SK-N-SH (cell line): ENCODE measurements around the gene METTL17. TPM values are rescaled to one million over a fixed set of nuclear protein-coding genes. Genes with fewer than 3 reads are reported as not detected.

ENCODE experiments used
- CTCF ChIA-PET: fragments of 300-600, 350-600 bp; formaldehyde crosslinking; extraction: SDS; loops from one replicate; lab custom pipeline; 2021; lab: Yijun Ruan, JAX
- POLR2A ChIA-PET: fragments of 350-600 bp; sonication (Branson Sonifier 250); formaldehyde crosslinking; extraction: SDS; loops from one replicate; lab custom pipeline; 2020; ENCODE audit warnings: antibody characterized with exemption, inconsistent platforms; lab: Yijun Ruan, JAX
- DNase-seq: peaks from one replicate; pipeline ENCODE4 v3.0.0; 2012
- H2AFZ ChIP-seq: fragments of 200-600 bp; sonication (generic); 2 replicates; pipeline ENCODE4 v1.8.1; 2016; ENCODE audit warnings: antibody characterized with exemption, mild to moderate bottlenecking, low read depth
- H3F3A ChIP-seq: fragments of 200-600 bp; sonication (generic); replicated peaks from 2 replicates; pipeline ENCODE3; 2016; ENCODE audit warnings: antibody characterized with exemption, mild to moderate bottlenecking; ENCODE audit not compliant: insufficient read depth
- H3K27ac ChIP-seq, 2 experiments: fragments of 200-500 bp in 1 of 2; fragments of 200-600 bp in 1 of 2; sonication (Bioruptor generic) in 1 of 2; sonication (generic), shearing (Covaris generic) in 1 of 2; 2 replicates each; pipeline versions ENCODE4 v1.5.1 to v1.6.1; 2014 to 2016; ENCODE audit warnings: low read depth in 2 of 2, inconsistent platforms in 1 of 2, low read length in 1 of 2, mild to moderate bottlenecking in 1 of 2, mixed read lengths in 1 of 2
- H3K27me3 ChIP-seq: fragments of 200-600 bp; sonication (generic), shearing (Covaris generic); 2 replicates; pipeline ENCODE4 v1.6.1; 2016; ENCODE audit warnings: mixed run types; ENCODE audit not compliant: insufficient read depth
- H3K36me3 ChIP-seq, 2 experiments: fragments of 200-500 bp in 1 of 2; fragments of 200-600 bp in 1 of 2; sonication (Bioruptor generic) in 1 of 2; sonication (generic) in 1 of 2; replicated peaks in 1 of 2; 2 replicates each; pipeline versions ENCODE3 to v1.5.1; 2014 to 2016; ENCODE audit warnings: low read length in 1 of 2, mild to moderate bottlenecking in 1 of 2; ENCODE audit not compliant: insufficient read depth in 2 of 2, control insufficient read depth in 1 of 2
- H3K4me1 ChIP-seq, 2 experiments: fragments of 200-500 bp in 1 of 2; fragments of 200-600 bp in 1 of 2; sonication (Bioruptor generic) in 1 of 2; sonication (generic), shearing (Covaris generic) in 1 of 2; 2 replicates each; pipeline versions ENCODE4 v1.5.1 to v1.6.1; 2014 to 2016; ENCODE audit warnings: low read depth in 1 of 2, low read length in 1 of 2, mixed run types in 1 of 2; ENCODE audit not compliant: insufficient read depth in 2 of 2, control insufficient read depth in 1 of 2
- H3K4me2 ChIP-seq: fragments of 200-600 bp; sonication (generic), shearing (Covaris generic); 2 replicates; pipeline ENCODE4 v1.6.1; 2017; ENCODE audit warnings: mixed run types
- H3K4me3 ChIP-seq, 2 experiments: fragments of 200-500 bp in 1 of 2; fragments of 200-600 bp in 1 of 2; sonication (Bioruptor generic) in 1 of 2; sonication (generic), shearing (Covaris generic) in 1 of 2; 2 replicates each; pipeline versions ENCODE4 v1.5.1 to v1.8.1; 2014 to 2016; ENCODE audit warnings: low read depth in 2 of 2, inconsistent platforms in 1 of 2, low read length in 1 of 2, mild to moderate bottlenecking in 1 of 2, mixed read lengths in 1 of 2, moderate library complexity in 1 of 2
- H3K79me2 ChIP-seq: fragments of 200-600 bp; sonication (generic); 2 replicates; pipeline ENCODE4 v1.8.1; 2017; ENCODE audit warnings: mild to moderate bottlenecking; ENCODE audit not compliant: insufficient read depth
- H3K9ac ChIP-seq: fragments of 200-600 bp; sonication (generic); 2 replicates; pipeline ENCODE4 v1.6.1; 2017; ENCODE audit warnings: mixed run types
- H3K9me2 ChIP-seq: fragments of 200-600 bp; sonication (generic); 2 replicates; pipeline ENCODE4 v1.6.1; 2017; ENCODE audit warnings: mixed run types
- H3K9me3 ChIP-seq: fragments of 200-600 bp; sonication (generic); 2 replicates; pipeline ENCODE4 v1.6.1; 2017; ENCODE audit warnings: mixed run types, mild to moderate bottlenecking, moderate library complexity
- H4K20me1 ChIP-seq: fragments of 200-600 bp; sonication (generic); 2 replicates; pipeline ENCODE4 v1.6.1; 2017; ENCODE audit warnings: mild to moderate bottlenecking, mixed run types; ENCODE audit not compliant: insufficient read depth
- CHD2 ChIP-seq: fragments of 150-350 bp; IDR thresholded peaks from 2 replicates; pipeline ENCODE4 v1.6.1; 2018; ENCODE audit warnings: low read length; ENCODE audit not compliant: partially characterized antibody
- ELF1 ChIP-seq: IDR thresholded peaks from 2 replicates; pipeline ENCODE4 v1.4.0; 2012
- EP300 ChIP-seq, 2 experiments: IDR thresholded peaks; 2 replicates each; pipeline versions ENCODE4 v1.4.0 to v1.6.1; 2012; ENCODE audit warnings: borderline replicate concordance in 1 of 2, low read depth in 1 of 2, low read length in 1 of 2
- FOSL2 ChIP-seq: IDR thresholded peaks from 2 replicates; pipeline ENCODE4 v1.4.0; 2012; ENCODE audit warnings: low read depth, mild to moderate bottlenecking, moderate library complexity, borderline replicate concordance
- FOXM1 ChIP-seq: IDR thresholded peaks from 2 replicates; pipeline ENCODE4 v1.4.0; 2012; ENCODE audit warnings: low read depth, mild to moderate bottlenecking
- GABPA ChIP-seq: IDR thresholded peaks from 2 replicates; pipeline ENCODE4 v1.4.0; 2012; ENCODE audit warnings: low read depth, mild to moderate bottlenecking
- GATA2 ChIP-seq: sonication (generic); formaldehyde crosslinking; IDR thresholded peaks from 2 replicates; pipeline ENCODE4 v1.5.0; 2020; ENCODE audit warnings: mild to moderate bottlenecking, missing genetic modification reagents
- JUND ChIP-seq: IDR thresholded peaks from 2 replicates; pipeline ENCODE4 v1.4.0; 2012
- RAD21 ChIP-seq: IDR thresholded peaks from 2 replicates; pipeline ENCODE4 v1.6.1; 2012; ENCODE audit warnings: mild to moderate bottlenecking, low read length
- RCOR1 ChIP-seq: fragments of 150-350 bp; IDR thresholded peaks from 2 replicates; pipeline ENCODE4 v1.6.1; 2017; ENCODE audit warnings: antibody characterized with exemption, low read length
- RFX5 ChIP-seq: IDR thresholded peaks from 2 replicates; pipeline ENCODE4 v1.6.1; 2012; ENCODE audit warnings: mild to moderate bottlenecking, improper control_type of control experiment, low read length
- RXRA ChIP-seq: IDR thresholded peaks from 2 replicates; pipeline ENCODE4 v1.4.0; 2012; ENCODE audit warnings: low read depth, mild to moderate bottlenecking, borderline replicate concordance
- SIN3A ChIP-seq: IDR thresholded peaks from 2 replicates; pipeline ENCODE4 v1.6.1; 2012; ENCODE audit warnings: low read depth, mild to moderate bottlenecking, low read length, moderate library complexity, borderline replicate concordance
- SMC3 ChIP-seq: IDR thresholded peaks from 2 replicates; pipeline ENCODE4 v1.6.1; 2012; ENCODE audit warnings: low read depth, low read length, improper control_type of control experiment
- TAF1 ChIP-seq: IDR thresholded peaks from 2 replicates; pipeline ENCODE4 v1.6.1; 2012; ENCODE audit warnings: low read depth, mild to moderate bottlenecking, low read length, moderate library complexity, borderline replicate concordance
- TCF12 ChIP-seq: IDR thresholded peaks from 2 replicates; pipeline ENCODE4 v1.4.0; 2012
- YY1 ChIP-seq: IDR thresholded peaks from 2 replicates; pipeline ENCODE4 v1.4.0; 2012; ENCODE audit warnings: low read depth, mild to moderate bottlenecking
- WGBS: methylation state at CpG from one replicate; pipeline ENCODE4 v1.1.6; 2017; ENCODE audit warnings: low lambda C conversion rate; 5-methylcytosine and 5-hydroxymethylcytosine counted together
- polyA plus RNA-seq, 3 experiments: library from polyadenylated mRNA; depleted of rRNA; stranded (reverse); fragments of >200 nt; gene quantifications; 2 replicates each; pipeline ENCODE4 v1.2.3, GENCODE V29; 2012
- TF ChIP-seq, protein P1 (sequence below): IDR thresholded peaks from 2 replicates; pipeline ENCODE4 v1.6.1; 2012; ENCODE audit warnings: mild to moderate bottlenecking, low read depth, low read length, moderate library complexity
- TF ChIP-seq, protein P2 (sequence below): IDR thresholded peaks from 2 replicates; pipeline ENCODE4 v1.4.0; 2012; ENCODE audit warnings: low read depth, borderline replicate concordance
- TF ChIP-seq, protein P3 (sequence below): IDR thresholded peaks from 2 replicates; pipeline ENCODE4 v1.4.0; 2012; ENCODE audit warnings: low read depth, borderline replicate concordance
- TF ChIP-seq, protein P4 (sequence below): fragments of 200-600 bp; sonication (generic); IDR thresholded peaks from 2 replicates; pipeline ENCODE4 v1.6.1; 2017; ENCODE audit warnings: antibody characterized with exemption, mild to moderate bottlenecking, moderate library complexity
- TF ChIP-seq, protein P5 (sequence below): fragments of 150-350 bp; IDR thresholded peaks from 2 replicates; pipeline ENCODE4 v1.6.1; 2016; ENCODE audit warnings: mild to moderate bottlenecking, low read depth, low read length
- TF ChIP-seq, protein P6 (sequence below): fragments of 150-350 bp; IDR thresholded peaks from 2 replicates; pipeline ENCODE4 v1.6.1; 2017; ENCODE audit warnings: antibody characterized with exemption, low read length, low read depth, borderline replicate concordance

The METTL17 gene
- polyA plus RNA-seq, 1 of the 3 experiments (the other 2 are of a cell fraction) = 104 TPM

DNA sequence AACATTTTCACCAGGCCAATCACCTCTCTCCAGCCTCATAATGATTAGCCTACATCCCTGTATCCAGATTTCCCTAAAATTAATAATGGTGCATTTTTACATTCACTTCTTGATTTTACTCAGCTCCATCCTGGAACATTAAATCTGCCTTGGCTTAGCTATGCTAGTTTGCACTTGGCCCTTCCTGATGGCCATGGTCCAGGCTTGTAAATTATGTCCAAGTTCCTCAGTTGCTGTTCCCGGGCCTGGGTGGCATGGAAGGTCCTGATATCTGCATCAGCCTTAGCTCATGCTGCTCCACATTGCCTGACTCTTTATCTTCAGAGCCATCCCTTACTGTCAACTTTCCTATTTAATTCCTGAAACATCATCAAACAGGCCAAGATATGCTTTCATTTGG, 11.1 kb upstream of the METTL17 start (continued):
- TF ChIP-seq, protein P1, sequence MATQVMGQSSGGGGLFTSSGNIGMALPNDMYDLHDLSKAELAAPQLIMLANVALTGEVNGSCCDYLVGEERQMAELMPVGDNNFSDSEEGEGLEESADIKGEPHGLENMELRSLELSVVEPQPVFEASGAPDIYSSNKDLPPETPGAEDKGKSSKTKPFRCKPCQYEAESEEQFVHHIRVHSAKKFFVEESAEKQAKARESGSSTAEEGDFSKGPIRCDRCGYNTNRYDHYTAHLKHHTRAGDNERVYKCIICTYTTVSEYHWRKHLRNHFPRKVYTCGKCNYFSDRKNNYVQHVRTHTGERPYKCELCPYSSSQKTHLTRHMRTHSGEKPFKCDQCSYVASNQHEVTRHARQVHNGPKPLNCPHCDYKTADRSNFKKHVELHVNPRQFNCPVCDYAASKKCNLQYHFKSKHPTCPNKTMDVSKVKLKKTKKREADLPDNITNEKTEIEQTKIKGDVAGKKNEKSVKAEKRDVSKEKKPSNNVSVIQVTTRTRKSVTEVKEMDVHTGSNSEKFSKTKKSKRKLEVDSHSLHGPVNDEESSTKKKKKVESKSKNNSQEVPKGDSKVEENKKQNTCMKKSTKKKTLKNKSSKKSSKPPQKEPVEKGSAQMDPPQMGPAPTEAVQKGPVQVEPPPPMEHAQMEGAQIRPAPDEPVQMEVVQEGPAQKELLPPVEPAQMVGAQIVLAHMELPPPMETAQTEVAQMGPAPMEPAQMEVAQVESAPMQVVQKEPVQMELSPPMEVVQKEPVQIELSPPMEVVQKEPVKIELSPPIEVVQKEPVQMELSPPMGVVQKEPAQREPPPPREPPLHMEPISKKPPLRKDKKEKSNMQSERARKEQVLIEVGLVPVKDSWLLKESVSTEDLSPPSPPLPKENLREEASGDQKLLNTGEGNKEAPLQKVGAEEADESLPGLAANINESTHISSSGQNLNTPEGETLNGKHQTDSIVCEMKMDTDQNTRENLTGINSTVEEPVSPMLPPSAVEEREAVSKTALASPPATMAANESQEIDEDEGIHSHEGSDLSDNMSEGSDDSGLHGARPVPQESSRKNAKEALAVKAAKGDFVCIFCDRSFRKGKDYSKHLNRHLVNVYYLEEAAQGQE = no peak
- TF ChIP-seq, protein P2, sequence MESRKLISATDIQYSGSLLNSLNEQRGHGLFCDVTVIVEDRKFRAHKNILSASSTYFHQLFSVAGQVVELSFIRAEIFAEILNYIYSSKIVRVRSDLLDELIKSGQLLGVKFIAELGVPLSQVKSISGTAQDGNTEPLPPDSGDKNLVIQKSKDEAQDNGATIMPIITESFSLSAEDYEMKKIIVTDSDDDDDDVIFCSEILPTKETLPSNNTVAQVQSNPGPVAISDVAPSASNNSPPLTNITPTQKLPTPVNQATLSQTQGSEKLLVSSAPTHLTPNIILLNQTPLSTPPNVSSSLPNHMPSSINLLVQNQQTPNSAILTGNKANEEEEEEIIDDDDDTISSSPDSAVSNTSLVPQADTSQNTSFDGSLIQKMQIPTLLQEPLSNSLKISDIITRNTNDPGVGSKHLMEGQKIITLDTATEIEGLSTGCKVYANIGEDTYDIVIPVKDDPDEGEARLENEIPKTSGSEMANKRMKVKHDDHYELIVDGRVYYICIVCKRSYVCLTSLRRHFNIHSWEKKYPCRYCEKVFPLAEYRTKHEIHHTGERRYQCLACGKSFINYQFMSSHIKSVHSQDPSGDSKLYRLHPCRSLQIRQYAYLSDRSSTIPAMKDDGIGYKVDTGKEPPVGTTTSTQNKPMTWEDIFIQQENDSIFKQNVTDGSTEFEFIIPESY = no peak
- TF ChIP-seq GABPA (no peak), GATA2 (CRISPR knock-in tag) (no peak), RFX5 (no peak), RXRA (no peak), TAF1 (no peak)

DNA sequence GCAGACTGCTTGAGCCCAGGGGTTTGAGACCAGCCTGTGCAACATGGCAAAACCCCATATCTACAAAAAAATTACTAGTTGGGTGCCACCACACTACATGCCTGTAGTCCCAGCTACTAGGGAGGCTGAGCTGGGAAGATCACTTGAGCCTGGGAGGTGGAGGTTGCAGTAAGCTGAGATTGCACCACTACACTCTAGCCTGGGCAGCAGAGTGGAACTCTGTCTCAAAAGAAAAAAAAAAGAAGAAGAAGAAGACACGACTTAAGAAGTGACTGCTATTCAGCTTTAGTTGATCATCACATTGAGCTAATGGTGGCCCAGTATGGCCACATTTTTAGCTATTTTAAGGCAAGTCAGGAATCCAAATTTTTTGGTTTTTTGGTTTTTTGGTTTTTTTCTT, 8.9 kb upstream of the METTL17 start:
- no peaks in the 10 kb centered on the region for H3F3A ChIP-seq
- no peak overlapping the region for H3K4me2 ChIP-seq
- H3K9me2 ChIP-seq = no peaks in the 10 kb centered on the region
- H3K4me1 ChIP-seq = no peaks in the 10 kb centered on the region
- WGBS = 4% methylated on average over 1 of the region's 1 CpG
- no peak for DNase-seq
- peaks cover 10% of the 10 kb centered on the region; the same call in 1 of the 2 replicates for H3K27me3 ChIP-seq
- no peak overlapping the region for H3K27ac ChIP-seq
- no peak overlapping the region for H3K9ac ChIP-seq
- CTCF ChIA-PET = interaction anchor here (2.2 to 6.8 kb wide), 2 partner anchors 10 to 34 kb away, joined by 8 to 79 read pairs; no protein-coding TSS in a partner anchor
- POLR2A ChIA-PET = no interaction called here
- no peak overlapping the region for H3K4me3 ChIP-seq
- H4K20me1 ChIP-seq = no peaks in the 10 kb centered on the region
- no peaks in the 10 kb centered on the region for H3K9me3 ChIP-seq
- no peaks in the 10 kb centered on the region for H3K79me2 ChIP-seq
- no peaks in the 10 kb centered on the region for H3K36me3 ChIP-seq
- H2AFZ ChIP-seq = no peak overlapping the region
- TF ChIP-seq SMC3 (no peak), FOXM1 (no peak), CHD2 (no peak), SIN3A (no peak), TCF12 (no peak), RCOR1 (no peak), YY1 (no peak), FOSL2 (no peak), JUND (no peak), GATA2 (CRISPR knock-in tag) (no peak), RXRA (no peak), ELF1 (no peak), RFX5 (no peak), EP300 (IDR thresholded peaks at IDR 0.05; ENCODE audit: borderline replicate concordance in 1 of 2, low read depth in 1 of 2, low read length in 1 of 2) (no peak), RAD21 (no peak)
- TF ChIP-seq, protein P3, sequence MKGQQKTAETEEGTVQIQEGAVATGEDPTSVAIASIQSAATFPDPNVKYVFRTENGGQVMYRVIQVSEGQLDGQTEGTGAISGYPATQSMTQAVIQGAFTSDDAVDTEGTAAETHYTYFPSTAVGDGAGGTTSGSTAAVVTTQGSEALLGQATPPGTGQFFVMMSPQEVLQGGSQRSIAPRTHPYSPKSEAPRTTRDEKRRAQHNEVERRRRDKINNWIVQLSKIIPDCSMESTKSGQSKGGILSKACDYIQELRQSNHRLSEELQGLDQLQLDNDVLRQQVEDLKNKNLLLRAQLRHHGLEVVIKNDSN = no peak
- TF ChIP-seq, protein P4, sequence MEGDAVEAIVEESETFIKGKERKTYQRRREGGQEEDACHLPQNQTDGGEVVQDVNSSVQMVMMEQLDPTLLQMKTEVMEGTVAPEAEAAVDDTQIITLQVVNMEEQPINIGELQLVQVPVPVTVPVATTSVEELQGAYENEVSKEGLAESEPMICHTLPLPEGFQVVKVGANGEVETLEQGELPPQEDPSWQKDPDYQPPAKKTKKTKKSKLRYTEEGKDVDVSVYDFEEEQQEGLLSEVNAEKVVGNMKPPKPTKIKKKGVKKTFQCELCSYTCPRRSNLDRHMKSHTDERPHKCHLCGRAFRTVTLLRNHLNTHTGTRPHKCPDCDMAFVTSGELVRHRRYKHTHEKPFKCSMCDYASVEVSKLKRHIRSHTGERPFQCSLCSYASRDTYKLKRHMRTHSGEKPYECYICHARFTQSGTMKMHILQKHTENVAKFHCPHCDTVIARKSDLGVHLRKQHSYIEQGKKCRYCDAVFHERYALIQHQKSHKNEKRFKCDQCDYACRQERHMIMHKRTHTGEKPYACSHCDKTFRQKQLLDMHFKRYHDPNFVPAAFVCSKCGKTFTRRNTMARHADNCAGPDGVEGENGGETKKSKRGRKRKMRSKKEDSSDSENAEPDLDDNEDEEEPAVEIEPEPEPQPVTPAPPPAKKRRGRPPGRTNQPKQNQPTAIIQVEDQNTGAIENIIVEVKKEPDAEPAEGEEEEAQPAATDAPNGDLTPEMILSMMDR = no peak
- TF ChIP-seq, protein P5, sequence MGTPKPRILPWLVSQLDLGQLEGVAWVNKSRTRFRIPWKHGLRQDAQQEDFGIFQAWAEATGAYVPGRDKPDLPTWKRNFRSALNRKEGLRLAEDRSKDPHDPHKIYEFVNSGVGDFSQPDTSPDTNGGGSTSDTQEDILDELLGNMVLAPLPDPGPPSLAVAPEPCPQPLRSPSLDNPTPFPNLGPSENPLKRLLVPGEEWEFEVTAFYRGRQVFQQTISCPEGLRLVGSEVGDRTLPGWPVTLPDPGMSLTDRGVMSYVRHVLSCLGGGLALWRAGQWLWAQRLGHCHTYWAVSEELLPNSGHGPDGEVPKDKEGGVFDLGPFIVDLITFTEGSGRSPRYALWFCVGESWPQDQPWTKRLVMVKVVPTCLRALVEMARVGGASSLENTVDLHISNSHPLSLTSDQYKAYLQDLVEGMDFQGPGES = no peak
- TF ChIP-seq, protein P6, sequence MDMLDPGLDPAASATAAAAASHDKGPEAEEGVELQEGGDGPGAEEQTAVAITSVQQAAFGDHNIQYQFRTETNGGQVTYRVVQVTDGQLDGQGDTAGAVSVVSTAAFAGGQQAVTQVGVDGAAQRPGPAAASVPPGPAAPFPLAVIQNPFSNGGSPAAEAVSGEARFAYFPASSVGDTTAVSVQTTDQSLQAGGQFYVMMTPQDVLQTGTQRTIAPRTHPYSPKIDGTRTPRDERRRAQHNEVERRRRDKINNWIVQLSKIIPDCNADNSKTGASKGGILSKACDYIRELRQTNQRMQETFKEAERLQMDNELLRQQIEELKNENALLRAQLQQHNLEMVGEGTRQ = no peak
